GM19023 (cell line): ENCODE data around the gene INTS15.

ENCODE experiments used
- ATAC-seq: cut with Tn5 transposase; IDR thresholded peaks from one replicate; pipeline ENCODE4 v1.9.1; 2021; ENCODE audit warnings: mild to moderate bottlenecking, moderate library complexity; ENCODE audit not compliant: unreplicated experiment

INTS15 gene

GRCh38 chr7:6642239-6642839 is 52.5 kb downstream of the INTS15 start:
- ATAC-seq: no peak

DNA sequence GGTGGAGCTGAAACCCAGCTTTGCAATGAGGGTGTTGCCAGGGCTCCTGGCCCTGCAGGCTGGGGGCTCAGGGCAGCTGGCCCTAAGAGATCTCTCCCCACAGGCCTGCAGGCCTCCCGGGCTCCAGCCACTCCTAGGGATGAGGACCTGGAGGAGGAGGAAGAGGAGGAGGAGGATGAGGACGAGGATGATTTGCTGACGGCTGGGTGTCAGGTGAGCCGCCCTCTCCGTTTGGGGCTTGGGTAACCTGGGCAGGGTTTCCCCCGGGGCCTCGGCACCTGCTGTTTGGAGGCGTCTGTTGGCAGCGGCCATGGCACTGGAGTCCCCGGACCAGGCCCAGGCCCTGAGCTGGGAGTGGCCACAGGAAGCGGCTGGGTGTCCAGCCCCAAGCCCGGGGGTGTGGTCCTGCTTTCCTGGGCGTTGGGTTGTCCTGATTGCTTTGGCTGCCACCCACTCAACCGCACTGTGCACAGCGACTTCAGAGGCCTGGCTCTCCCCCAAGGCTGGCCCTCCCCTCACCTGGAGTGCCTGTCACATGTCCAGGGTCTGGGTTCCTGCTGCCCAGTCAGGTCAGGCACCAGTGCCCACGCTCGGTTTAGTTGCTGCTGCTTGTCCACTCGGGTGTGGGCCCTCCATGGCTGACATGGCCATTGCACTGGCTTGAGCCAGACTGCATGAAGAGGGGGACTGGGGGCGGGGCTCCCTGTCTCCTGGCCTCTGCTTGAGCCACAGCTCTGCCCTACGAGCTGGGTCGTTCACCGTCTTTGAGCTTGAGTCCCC is 53.2 kb downstream of the INTS15 start:
- no peak for ATAC-seq

GRCh38 chr7:6643915-6644625 is 54.2 kb downstream of the INTS15 start:
- ATAC-seq: no peak

- ATAC-seq: no peak
Measured at GRCh38 chr7:6644728-6645127, 54.9 kb downstream of the INTS15 start.

DNA sequence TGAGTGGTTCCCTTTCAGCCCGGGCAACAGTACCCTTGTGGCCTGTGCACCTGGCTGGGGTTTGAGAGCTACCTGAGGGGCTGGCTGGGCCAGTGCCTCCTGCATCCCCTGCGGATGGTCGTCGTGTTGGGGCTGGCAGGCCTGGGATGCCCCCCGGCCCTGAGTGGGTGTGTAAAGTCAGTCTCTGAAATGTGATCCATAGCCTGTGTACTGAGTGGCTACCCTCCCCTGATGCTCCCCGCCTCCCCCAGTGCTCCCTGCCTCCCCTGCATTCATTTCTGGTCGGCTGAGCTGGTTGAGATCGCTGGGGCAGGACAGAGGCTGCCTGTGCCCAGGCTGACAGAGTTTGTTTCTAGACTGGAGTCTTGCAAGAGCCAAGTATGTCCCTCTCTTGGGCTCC is 56.6 kb downstream of the INTS15 start:
- ATAC-seq: no peak

GRCh38 chr7:6647080-6647479 is 57.3 kb downstream of the INTS15 start:
- no peak for ATAC-seq

DNA sequence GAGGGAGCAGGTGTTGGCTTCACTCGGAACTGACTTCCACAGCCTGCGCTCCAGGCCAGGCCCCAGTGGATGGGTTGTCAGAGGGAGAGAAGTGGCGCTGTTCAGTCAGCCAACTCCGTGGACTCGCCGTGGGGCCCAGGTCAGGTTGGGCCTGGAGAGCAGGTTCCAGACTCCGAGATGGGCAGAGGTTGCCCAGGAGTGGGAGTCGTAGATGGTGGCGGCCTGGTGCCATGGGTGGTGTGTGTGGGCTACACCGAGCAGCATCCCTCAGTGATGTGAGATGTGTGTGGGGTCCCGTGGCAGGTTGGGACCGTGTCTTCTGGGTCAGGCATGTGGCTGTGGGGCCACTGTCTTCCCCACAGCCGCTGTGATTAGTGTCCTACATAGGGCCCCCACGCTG is 57.7 kb downstream of the INTS15 start:
- no peak for ATAC-seq

- ATAC-seq: no peak
Measured at GRCh38 chr7:6648066-6648814, 58.4 kb downstream of the INTS15 start.

DNA sequence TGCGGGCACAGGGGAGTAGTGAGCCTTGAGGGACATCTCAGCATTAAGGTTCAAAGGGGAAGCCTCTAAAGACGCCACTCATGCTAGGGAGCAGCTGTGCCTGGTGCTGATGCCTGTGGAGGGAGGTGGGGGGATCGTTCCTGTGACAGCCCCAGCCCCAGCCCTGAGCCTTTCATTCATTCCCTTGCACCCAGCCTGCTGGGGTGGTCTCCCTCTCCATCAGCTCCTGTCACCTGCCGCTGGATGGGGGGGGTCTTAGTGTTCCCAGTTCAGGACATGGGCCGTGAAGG is 58.9 kb downstream of the INTS15 start:
- ATAC-seq: no peak

GRCh38 chr7:6649241-6649961 is 59.6 kb downstream of the INTS15 start:
- no peak for ATAC-seq

DNA sequence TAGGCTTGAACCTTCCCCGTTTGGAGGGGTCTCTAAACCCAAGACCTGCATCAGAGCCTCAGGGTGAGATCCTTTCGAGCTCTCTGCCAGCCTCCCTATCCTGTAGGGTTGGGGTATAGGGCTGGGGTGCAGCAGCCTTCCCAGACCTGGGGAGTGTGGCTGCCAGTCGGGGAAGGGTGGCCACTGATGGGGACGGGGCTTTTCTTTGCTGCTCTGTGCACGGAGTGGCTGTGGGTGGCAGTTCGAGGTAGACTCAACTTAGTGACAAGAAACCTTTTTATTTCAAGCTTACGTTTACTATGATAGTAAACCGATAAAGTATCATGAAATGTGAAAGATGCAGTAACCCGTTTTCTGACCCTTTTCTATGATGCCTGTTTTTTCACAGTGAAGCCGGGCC is 60.3 kb downstream of the INTS15 start:
- no peak for ATAC-seq

DNA sequence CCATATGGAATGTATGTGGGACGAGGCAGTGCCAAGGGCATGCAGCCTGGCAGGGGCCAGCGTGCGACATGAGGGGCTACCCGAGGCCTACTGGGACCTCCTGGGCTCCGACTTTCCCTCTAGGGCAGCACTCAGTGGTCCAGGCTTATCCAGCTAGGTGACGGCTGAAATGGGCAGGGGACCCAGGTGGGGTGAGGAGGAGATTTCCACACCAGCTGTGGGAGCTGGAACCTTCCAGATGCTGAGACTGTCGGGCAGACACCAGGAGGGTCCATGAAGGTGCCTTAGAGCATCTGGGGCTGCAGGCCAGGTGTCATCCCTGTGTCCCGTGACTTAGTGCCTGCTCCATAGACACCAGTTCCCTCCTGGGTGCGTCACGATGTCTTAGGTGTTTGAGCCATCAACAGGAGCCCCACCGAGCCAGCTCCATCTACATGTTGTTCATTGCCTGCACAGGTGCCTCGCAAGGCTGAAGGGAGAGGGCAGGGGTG is 60.7 kb downstream of the INTS15 start:
- ATAC-seq: no peak

- no peak for ATAC-seq
Measured at GRCh38 chr7:6651851-6652445, 62.1 kb downstream of the INTS15 start.

GRCh38 chr7:6652446-6653011 is 62.7 kb downstream of the INTS15 start:
- ATAC-seq: no peak

GRCh38 chr7:6653071-6654003 is 63.5 kb downstream of the INTS15 start:
- ATAC-seq: no peak

DNA sequence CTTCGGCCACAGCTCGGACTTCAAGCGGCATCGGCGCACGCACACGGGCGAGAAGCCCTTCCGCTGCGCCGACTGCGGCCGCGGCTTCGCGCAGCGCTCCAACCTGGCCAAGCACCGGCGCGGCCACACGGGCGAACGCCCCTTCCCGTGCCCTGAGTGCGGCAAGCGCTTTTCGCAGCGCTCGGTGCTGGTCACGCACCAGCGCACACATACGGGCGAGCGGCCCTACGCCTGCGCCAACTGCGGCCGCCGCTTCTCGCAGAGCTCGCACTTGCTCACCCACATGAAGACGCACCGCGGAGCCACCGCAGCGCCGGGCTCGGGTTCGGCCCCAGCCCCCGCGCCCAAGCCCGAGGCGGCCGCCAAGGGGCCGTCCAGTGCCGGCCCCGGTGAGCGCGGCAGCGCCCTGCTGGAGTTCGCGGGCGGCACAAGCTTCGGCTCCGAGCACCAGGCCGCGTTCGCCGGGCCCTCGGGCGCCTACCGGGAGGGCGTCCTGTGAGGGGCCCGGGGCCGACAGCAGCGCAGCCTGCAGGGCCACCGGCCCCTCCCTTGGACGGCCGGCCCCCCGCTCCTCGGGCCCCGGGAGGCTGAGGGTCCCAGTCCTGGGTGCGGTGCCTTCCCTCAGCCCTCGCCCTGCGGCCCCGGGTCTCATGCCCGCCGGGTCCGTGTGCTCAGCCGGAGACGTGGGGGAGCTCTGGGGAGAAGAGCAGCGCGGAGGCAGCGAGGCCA is 64.5 kb downstream of the INTS15 start:
- ATAC-seq: no peak

- ATAC-seq: no peak
Measured at GRCh38 chr7:6654842-6655610, 65.2 kb downstream of the INTS15 start.
